NOMO-1 (cell line): ENCODE results near the gene TM9SF4.
"Not testable (repeated sequence)": the region's sequence is repeated elsewhere in the genome, so short reads cannot be mapped to it uniquely, and the experiment has no call there.

Source experiments
- DNase-seq, 2 experiments: peaks; one replicate each; lab custom pipeline; 2025; ENCODE audit not compliant: unreplicated experiment in 2 of 2; lab: John Stamatoyannopoulos, UW

Gene TM9SF4

DNA sequence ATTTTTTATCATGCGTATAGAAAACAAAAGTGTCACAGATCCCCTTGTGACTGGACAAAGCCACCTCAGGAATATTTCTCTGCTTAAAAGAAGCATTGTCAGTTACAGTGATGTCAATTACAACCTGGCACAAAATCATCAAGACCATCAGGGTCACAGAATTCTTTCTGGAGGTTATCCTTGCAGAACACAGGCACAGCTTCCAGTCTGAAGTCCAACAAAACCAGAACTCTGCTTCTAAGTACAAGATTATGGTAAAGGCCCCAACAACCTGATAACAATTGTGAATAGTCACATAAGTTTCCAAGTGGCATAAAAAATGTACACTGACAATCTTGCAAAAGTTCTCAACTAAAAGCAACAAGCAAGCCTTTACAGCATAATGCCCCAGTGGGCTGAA is 77.0 kb downstream of the TM9SF4 start:
- no peak for DNase-seq

DNA sequence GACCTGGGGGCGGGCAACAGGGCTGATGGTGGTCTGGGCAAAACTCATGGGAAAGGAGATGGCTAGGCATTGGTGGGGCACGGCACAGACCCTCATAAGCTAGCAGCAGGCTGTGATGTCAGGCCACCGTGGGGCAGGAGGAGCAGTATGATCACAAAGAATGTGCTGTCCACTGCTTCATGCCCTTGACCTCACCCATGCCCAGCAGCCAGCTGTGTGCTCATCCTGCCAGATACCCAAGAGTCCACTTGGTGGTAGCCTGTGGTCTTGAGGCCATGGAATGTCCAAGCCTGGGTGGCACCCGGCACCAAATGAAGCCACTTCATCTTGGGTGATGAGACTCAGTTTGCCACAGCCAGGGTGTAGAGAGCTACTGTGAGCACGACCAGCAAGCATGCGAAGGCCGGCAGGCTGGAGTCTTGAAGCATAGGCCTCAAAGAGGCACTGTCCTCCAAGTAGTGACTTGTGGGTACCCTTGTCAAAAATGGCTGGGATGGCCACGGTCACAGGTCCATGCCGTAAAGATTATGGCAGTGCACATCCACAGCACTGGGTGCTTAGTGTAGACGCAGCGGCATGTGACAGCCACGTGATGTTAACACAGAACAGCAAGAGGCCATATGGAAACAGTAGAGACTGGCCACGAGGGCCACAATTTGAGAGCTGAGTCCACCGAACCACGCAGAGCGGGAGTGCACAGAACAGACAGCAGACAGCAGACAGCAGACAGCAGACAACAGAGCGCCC is 79.0 kb downstream of the TM9SF4 start:
- DNase-seq = no peak

DNA sequence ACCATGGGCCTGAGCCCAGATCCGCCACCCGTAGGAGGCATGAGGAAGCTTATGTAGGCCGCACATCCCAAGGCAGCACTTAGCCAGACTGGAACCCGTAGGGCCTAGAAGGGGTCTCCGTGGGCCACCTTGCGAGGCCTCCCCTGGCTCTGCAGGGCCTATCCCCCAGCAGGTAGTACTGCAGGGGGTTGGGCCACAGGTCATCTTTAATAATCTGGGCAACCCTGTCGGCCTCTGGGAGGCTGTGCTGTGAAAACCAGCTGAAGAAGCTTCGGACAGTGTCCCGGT is 79.6 kb downstream of the TM9SF4 start:
- no peak for DNase-seq

DNA sequence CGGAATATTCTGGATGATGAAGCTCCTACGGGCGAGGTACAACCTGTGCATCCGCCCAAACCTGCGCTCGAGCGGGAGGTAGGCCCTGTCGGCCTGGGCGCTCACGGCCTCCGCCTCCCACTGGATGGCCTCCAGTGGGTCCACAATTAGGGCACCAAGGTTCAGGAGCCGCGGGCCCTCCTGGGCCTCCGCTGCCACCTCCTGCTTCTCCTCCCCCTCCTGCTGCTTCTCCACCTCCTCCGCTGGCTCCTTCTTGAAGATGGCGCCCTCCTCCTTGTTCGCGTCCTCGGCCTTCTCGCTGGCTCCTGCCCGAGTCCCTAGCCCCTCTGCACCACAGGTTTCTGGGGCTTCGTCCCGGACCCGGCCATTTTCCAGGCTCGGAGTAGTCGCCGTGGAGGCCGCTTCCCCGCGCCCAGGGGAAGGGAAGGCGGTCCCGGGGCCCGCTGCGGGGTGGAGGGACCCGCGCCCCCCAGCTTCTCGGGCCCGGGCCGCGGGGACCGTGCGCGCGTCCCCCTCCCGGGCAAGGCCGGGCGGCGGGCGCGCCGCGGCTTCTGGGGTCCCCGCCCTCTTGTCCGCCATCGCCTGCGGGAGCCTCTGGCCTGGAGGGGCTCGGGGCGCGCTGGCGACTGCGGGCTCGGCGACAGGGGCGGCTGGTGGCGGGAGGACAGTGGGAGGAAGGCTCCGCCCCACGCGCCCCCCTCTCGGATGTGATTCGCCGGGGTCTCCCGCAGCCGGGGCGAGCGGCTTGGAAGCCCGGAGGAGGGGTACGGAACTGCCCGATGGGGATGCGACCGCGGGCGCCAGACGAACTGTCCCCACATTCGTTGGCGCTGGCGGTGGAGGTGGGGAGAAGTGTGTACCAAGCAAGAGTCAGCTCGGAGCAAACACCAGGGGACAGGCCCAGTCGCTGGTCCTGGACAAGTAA is 80.4 kb downstream of the TM9SF4 start:
- DNase-seq = no peak

DNA sequence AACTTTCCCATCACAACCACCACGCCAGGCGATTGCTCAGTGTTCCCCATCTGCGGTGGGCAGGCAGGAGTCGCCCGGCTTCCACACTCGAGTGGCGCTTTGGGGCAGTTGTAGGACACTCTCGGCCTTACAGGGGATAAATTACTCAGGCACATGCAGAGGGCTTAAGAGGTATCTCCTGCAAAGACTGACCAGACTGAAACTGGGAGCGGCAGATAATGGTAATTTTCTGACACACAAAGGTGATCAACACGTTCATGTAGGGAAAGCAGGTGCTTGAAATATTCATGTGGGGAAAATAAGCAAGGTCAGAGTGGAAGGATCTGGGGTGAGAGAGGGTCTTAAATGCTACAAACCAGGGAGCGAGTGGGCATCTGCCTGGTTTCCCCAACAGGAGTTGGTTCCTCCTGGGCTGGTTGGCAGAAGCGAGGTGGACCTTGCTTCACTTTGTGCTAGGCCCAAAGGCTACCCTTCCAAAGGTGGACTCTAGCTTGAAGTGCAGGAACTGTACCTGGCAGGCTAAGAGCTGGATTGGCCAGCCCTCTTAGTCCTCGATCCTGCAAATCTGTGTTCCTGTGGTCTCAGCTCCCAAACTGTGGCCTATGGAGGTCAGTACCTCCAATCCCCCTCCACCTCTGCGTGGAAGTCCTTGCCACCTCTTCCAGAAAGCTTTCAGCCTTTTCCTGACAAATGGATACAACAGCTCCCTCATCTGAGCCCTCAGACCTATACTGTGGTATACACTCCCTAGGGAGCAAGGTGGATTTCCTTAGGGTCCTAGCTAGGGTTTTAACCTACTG is 81.3 kb downstream of the TM9SF4 start:
- DNase-seq = no peak

DNA sequence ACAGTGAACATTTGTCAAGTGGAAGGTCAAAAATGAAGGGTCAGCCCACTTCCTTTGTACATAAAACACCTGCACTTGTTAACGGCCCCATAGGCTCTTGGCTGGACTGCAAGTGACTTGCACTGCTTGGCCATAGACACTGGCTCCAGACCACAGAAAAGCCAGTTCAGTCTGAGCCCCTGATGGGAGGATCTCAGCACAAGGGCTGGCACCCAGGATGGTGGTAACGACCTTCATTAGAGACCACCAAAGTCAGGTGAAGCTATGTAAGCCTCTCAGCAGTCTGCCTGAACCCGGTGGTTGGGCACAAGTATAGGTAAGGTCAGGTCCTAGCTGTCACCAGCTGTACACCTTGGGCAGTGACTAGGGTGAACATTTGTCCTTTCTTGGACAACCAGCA is 81.9 kb downstream of the TM9SF4 start:
- DNase-seq = no peak

DNA sequence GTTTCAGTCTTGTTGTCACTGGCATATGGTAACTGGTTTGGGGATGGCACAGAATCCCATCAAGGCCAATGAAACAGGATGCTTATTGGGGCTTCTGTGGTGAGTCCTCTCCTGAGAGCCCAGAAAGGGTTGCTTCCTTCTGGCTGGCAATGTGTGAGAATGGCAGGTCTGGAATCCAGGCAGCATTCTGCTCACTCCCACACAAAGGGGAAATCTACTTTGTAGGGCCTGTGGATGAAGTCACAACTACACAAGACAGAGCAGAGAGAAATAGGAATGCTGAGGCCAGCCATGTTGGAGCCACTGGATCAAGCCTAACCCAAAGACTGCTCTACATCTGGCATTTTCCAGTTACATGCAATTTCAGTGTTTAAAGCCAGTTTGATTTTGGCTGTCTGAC is 82.4 kb downstream of the TM9SF4 start:
- no peak for DNase-seq

DNA sequence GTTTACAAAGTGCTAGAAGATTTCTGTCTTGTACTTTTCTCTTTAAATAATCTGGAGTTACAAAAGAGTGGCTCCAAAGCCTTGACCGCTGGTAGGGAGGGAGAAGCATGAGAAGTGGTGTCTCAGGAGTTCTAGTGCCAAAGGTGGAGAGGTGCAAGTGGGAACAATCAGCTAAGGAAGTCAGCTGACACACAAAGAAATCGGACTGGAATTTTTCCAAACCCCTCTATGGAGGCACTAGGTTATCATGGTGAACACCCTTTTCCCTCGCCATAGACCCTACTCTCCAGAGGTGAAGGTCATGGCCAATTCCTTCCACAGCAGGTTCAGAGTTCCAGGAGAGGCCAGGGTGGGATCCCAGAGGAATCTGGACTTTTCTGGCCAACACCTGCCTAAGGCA is 83.2 kb downstream of the TM9SF4 start:
- DNase-seq = no peak

DNA sequence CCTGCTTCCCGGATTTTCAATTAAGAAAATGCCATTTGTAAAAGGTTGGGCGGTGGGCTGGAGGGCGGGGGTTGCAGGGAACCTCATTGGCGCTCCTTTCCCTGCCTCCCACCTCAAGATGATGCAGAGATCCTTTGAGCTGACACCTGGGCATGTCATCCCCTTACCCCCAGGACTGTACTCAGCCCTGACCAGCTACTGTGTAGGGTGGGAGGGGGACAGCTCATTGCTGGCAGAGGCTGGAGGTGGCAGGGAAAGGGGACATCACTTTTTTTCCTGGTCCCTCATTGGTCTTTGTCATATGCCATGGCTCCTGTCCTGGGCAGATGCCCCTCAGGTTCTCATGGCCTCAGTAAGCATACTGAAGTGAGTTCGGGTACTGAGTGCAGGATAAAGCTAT is 83.8 kb downstream of the TM9SF4 start:
- DNase-seq = not testable (repeated sequence)

DNA sequence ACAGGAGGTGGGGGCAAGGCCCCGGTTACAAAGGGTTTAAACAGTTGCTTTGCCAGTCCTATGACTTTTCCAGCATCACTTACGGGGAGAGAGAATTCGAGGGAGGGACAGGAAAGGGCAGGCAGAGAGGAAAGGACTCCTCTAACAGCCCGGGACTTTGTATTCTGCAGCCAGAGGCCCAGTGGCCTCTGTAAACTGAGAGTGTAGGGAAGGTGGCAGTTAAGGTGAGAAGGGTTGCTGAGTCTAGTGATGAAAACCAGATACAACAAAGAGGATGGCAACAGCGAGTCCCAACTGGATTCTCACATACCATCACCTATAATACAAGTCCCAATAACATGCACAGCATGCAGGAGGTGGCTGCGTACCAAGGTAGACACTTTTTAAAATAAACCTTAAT is 84.5 kb downstream of the TM9SF4 start:
- no peak for DNase-seq

DNA sequence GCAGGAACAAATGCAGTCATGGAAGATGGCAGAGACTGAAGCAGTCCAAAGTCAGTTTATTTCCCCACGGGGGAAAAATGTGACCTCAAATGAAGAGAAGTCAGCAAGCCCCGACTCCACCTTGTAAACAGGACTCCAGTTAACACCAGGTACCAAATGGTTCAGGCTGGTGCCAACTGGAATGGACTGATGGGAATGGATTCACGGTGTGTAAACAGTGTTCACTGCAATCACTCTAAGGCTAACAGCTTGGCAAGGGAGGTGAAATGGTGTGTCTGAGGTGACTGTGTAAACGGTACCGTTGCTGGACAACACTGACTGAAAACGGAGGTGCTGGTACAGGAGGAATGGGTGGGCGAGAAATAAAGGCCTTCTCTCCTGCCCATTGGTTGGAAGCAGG is 86.1 kb downstream of the TM9SF4 start:
- DNase-seq = no peak

DNA sequence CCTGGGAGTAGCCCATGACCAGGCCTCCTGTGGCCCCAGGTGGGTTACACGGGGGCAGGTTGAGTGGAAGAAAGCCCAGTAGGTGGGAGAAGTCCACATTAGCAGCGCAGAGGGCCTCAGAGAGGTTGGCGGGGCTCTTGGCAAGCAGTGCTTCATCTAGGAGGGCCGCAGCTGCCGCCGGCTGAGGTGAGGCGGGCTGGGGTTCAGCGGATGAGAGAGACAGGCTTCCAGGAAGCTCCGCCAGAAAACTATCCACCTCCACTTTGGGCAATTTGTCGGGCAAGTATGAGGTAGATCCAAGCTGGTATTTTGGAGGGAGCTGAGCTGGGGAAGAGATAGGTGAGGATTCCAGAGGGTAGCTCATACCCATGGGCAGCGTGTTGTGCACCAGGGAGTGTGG is 87.1 kb downstream of the TM9SF4 start:
- not testable (repeated sequence) for DNase-seq

DNA sequence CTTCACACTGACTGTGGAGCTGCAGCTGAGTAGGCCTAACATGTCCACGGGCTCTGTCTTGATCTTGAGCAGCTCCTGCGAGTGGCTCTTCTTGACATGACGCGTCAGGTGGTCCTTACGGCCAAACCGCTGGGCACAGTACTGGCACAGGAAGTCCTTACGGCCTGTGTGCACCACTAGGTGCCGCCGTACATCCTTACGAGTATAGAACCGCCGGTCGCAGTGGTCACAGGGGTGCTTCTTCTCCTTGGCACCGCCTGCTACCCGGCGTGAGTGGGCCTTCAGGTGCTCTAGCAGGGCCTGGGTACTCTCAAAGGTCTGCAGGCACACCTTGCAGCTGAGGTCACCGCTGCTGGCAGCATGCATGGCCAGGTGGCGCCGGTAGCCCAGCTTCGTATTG is 87.6 kb downstream of the TM9SF4 start:
- DNase-seq = not testable (repeated sequence)

DNA sequence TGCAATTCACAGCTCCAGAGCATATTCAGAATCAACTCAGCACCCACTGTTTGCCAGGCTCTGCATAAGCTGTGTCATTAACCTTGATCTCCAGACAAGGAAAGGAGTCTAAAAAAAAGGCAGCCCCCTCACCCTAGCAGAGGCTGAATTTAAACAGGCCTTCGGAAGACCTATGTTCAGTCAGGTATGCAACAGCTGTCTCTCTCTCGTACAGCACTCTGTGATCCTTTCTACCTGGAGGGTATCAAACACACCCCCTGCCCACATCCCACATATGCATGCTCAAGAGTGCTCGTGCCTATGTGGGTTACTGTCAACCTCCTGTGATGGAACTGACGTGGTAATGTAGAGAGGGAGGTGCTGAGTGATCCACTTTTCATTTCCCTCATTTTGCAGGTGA is 89.5 kb downstream of the TM9SF4 start:
- no peak for DNase-seq

DNA sequence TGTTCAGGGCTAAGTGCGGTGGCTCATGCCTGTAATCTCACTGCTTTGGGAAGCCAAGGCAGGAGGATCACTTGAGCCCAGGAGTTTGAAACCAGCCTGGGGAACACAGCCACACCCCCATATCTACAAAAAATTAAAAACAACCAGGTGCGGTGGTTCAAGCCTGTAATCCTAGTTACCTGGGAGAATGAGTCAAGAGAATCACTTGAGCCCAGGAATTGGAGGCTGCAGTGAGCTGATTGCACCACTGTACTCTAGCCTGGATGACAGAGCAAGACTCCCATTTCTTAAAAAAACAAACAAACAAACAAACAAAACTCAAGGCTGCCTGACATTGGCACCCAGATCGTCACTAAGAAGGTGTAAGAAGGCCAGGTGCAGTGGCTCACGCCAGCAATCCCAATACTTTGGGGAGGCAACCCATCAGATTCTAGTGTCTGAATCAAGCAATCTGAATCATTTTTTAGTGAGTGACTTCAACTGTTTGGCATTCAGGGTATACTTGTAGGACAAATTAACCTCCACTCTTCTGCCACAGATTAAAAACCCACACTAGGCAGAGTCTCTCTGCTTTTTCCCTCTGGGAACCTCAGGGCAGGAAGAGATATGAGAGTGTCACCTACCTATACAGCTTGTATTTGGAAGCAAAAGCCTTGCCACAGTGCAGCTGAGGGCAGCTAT is 91.9 kb downstream of the TM9SF4 start:
- DNase-seq = no peak

DNA sequence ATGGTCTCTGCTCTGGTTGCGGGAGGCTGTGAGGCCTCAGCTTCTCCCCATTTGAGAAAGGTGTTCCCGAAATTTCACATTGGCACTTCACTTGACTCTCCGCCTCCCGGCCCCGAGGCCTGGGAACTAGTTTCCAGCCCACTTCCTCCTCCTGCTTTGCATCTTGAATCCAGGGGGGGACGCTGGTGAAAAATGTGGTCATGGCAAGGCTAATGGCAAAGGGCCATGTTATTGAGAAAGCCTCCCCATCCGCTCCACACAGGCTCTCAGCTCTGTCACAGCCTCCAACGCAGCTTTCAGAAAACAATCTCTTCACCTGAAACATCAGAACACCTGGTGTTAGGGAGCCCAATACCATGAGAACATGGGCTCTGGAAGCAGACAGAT is 92.5 kb downstream of the TM9SF4 start:
- no peak for DNase-seq

DNA sequence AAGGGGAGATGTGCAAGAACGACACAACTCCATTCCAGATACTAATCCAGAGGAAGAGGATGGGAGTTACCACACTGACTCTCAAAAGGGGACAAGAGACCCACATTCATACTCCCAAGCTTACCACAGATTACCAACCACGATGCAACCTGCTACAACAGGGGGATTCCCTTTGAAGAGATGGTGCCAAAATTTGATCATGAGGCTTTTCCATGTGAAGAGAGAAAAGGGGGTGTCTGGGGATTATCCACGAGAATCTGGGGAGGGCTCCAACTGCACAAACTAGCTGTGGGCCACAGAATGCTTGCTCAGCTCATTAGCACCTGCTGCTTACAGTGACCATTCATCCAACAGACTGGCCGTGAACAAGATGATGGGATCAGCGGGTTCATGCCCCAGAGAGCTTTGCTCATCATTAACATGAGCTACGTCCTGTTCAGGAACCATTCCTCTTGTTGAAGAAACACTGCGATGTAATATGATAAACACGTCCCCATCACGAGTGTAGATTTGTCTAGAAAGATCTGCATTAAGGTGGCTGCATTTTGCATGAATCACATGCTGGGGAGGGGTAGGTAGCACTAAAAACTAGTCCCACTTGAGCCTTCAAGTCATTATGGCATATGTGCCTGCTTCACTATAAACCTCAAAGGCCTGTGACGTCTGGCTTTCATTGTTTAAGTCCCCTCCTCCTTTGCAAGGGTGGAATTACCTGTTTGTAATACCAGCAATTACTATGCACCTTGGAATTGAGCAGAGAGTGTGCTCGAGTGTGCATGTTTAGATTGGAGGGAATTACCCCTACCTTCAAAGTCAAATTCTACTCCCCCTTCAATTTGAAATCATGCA is 94.1 kb downstream of the TM9SF4 start:
- DNase-seq = no peak

DNA sequence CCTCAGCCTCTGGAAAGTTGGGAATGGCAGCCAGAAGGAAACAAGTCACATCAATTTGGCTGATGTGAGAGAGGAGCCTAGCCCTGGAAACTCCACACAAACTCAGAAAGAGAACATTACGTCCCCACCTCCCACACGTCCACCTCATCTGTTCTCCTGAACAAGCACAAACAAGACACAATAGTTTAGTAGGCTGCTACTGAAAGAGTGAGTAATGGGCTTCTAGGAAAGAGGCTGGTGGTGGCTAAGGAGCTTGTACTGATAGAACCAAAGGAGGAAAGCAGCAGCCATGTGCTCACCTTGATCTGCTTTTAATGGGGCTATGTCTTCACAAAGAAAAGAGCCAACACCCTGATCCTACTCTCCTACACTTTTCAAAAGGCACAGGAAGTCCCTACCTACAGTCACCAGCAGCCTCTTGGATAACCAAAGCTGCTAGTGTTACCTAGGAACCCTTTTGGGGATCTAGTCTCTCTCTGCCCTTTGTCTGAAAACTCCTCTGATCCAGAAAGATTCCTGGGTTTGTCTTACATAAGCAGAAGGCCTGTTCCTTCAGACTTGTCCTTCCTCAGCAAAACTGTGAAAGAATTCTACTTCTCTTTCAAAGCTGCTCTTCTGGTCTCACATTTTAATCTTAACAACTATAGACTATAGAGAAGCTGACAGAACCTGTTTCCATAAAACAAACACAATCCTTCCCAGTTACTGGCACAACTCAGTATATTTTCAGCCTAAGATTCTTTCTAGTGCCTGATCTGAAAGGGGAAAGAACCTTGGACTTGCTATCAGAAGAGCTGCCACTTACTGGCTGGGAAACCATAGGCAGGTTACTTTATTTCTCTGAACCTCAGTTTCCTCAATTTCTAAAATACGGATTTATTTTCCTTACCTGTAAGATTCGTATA is 94.9 kb downstream of the TM9SF4 start:
- DNase-seq = no peak
